Measurements from ENCODE around the gene EIF4E1B.
A peak's percentile ranks its signal among the peaks of the same experiment; 100 is the strongest.
"Not testable (repeated sequence)": the region's sequence is repeated elsewhere in the genome, so short reads cannot be mapped to it uniquely, and the experiment has no call there.

The EIF4E1B gene, protein sequence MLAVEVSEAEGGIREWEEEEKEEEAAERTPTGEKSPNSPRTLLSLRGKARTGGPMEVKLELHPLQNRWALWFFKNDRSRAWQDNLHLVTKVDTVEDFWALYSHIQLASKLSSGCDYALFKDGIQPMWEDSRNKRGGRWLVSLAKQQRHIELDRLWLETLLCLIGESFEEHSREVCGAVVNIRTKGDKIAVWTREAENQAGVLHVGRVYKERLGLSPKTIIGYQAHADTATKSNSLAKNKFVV

DNA sequence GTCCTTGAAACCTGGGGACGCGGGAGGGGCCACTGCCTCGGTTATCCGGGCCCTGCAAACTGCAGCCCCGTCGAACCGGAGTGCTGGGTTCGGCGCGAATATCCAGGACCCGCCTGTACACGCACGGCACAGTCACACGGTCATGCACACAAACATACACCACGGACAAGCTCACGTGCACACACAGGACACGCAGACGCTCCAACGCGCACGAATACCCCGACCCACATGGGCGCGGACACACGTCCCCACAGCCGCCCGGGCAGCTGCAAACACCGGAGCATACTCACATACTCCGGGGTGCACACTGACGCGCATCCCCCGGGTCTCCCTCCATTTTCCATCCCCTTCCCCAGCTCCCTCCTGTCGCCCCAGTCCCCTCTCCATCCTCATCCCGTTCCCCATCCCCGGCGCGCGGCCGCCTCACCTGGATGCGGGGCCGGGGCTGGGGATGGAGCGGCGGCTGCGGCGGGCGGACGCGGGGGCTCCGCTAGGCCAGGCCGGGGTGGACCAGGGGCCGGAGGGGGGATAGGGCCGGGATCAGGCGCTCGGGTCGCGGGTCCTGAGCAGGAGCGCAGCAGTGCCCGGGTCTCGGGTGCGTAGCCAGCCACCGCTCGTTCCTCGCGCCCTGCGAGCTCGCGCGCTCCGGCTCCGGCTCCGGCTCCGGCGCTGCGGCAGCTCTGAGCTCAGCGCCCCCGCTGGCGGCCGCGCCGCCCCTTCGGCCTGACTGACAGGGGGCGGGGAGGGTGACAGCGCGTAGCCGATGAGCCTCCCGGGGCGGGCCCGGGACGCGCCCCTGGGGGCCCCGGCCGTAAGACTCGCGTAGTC lies at the start of gene EIF4E1B, which contains the start of gene SNCB:
Gene EIF4E1B, plus strand, starts transcription at position 823 of the 828 bp plus-strand sequence. CDS start 12,113 bp downstream, outside the sequence.
Gene SNCB, minus strand, starts transcription at position 682 of the 828 bp plus-strand sequence. CDS start 880 bp downstream, outside the sequence.
- DNase-seq, result peak in 1 of 2 donors; percentile 54

- no peak for DNase-seq
Observed at GRCh38 chr5:176581361-176581760, 49.1 kb upstream of the EIF4E1B start.

GRCh38 chr5:176583076-176583475 lies 47.4 kb upstream of the EIF4E1B start:
- DNase-seq, result no peak

GRCh38 chr5:176587398-176587797 lies 43.1 kb upstream of the EIF4E1B start:
- DNase-seq, result no peak

DNA sequence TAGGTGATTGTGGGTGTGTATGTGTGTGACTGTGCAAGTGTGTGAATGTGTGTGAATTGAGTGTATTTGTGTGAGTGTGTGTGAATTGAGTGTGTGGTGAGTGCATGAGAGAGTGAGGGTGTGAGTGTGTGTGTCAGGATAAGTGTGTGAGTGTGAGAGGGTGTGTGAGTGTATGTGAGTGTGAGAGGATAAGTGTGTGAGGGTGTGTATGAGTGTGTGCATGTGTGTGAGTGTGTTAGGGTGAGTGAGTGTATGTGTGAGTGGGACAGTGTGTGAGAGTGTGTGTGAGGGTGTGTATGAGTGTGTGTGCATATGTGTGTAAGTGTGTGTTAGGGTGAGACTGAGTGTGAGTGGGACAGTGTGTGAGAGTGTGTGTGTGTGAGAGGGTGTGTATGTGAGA lies 42.2 kb upstream of the EIF4E1B start:
- no peak for DNase-seq

DNA sequence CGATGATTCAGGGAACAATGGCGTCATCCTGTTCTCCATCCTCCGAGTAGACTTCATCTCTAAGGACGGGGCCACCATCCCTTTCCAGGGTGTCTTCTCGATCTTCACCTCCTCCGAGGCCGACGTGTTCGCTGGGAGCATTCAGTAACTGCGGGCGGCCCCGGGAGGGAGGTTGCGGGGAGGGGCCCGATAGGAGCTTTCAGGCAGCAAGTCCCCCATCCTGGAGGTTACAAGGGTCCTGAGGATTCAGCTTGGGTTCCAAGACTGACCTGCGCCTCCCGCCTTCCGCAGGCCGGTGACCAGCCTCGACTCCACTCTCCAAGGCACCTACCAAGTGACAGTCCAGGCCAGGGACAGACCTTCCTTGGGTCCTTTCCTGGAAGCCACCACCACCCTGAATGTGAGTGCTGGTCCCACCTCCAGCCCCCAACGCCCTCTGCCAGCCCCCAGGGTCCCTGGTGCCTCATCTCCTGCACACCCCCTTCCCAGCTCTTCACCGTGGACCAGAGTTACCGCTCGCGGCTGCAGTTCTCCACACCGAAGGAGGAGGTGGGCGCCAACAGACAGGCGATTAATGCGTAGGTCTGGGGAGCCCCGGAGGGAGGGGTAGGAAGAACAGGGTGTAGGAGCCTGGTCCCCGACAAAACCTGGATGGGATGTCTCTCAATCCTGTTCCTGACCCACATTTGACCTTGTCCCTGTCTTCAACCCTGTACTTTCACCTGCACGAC lies 41.3 kb upstream of the EIF4E1B start:
- no peak for DNase-seq

GRCh38 chr5:176590035-176590717 lies 40.3 kb upstream of the EIF4E1B start:
- DNase-seq, result no peak

DNA sequence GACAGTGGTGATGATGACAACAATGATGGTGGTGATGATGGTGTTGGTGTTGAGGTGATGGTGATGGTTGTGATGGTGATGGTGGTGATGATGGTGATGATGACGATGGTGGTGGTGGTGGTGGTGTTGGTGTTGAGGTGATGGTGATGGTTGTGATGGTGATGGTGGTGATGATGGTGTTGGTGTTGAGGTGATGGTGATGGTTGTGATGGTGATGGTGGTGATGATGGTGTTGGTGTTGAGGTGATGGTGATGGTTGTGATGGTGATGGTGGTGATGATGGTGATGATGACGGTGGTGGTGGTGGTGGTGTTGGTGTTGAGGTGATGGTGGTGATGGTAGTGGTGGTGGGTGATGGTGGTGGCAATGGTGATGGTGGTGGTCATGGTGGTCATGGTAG lies 38.8 kb upstream of the EIF4E1B start:
- DNase-seq, result not testable (repeated sequence)

DNA sequence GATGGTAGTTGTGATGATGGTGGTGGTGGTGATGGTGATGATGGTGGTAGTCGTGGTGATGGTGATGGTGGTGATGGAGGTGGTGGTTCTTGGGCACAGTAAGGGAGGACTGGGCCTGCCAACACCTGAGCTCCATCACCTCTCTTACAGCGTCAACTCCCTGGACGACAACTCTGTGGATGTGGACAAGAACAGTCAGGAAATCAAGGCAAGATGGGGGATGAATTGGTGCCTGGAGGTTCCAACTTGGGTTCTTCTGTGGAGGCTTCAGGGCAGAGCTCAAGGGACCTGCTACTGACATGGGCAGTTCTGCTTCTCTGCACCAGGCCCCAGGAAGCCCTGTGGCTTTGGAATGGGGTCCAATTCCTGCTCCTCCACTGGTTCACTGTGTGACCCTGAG lies 37.9 kb upstream of the EIF4E1B start:
- no peak for DNase-seq

DNA sequence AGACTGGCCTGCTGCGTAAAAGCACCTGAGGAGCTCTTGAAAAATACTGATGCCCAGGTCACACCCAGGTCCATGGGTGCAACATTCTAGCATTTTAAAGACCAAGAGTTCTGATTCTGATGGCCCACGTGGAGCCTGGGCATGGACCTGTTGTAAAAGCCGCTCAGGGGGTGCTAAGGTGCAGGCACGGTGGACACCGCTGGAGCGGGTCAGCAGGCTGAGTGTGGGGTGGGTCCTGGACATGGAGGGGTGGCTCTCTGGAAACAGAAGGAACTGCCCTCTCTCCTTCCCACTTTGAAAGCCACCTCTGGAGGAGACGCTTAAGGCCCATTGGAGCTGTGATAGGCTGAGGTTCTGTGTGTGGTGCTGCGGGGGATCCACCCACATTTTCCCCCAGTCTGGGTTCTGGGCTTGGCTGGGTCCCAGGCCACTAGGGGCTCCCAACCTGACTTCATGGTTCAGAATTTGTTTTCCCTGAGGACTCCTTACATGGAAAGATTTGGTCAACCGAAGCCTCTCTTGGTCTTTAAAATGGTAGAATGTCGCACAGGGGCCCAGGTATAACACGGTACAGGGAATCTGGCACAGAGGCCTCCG lies 37.1 kb upstream of the EIF4E1B start:
- no peak for DNase-seq

DNA sequence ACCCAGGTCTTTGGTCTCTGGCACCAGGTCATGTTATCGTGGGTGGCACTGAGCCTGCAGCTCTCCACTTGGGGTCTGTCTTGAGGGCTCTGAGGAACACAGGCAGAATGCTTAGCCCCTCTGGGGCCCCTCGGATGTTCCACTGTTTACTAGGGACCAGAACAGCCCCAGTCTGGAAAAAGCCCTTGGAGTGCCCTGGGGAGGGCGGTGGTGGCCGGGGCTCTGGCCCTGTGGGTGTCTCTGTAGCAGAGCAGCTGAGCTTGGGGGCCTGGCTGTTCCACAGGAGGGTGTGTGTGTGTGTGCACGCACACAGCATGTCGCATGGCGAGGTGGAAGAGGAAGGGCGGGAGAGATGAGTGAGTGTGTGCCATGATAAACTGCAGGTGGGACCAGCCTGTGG lies 35.9 kb upstream of the EIF4E1B start:
- no peak for DNase-seq

GRCh38 chr5:176595386-176595943 lies 35.0 kb upstream of the EIF4E1B start:
- DNase-seq, result no peak

DNA sequence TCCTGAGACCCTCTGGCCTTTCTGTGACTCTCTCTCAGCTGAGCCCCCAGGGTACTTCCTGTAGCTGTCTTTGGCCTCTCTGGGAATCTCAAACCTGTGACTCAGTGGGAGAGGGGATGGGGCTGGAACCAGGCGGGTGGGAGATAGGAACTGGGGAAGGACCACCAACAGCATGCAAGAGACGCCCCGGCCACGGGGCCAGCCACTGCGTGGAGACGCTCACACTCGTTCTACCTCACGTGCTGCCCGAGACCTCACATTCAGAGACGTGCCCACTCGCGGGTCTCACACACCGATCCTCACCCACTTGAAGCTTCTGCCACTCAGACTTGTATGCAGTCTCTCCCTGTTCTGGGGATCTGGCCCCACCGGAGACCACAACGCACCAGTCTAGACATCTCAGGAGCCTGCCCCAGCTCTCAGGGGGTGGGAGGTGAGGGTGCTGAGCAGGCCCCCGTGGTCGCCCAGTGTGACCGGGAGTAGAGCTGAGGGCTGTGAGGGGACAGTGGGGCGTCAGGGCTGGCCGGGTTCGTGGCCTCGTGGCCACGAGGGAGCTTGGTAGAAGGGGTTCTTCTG lies 34.3 kb upstream of the EIF4E1B start:
- DNase-seq, result no peak

- peak; percentile 38 to 61 for DNase-seq
Observed at GRCh38 chr5:176596689-176597416, 33.6 kb upstream of the EIF4E1B start.

DNA sequence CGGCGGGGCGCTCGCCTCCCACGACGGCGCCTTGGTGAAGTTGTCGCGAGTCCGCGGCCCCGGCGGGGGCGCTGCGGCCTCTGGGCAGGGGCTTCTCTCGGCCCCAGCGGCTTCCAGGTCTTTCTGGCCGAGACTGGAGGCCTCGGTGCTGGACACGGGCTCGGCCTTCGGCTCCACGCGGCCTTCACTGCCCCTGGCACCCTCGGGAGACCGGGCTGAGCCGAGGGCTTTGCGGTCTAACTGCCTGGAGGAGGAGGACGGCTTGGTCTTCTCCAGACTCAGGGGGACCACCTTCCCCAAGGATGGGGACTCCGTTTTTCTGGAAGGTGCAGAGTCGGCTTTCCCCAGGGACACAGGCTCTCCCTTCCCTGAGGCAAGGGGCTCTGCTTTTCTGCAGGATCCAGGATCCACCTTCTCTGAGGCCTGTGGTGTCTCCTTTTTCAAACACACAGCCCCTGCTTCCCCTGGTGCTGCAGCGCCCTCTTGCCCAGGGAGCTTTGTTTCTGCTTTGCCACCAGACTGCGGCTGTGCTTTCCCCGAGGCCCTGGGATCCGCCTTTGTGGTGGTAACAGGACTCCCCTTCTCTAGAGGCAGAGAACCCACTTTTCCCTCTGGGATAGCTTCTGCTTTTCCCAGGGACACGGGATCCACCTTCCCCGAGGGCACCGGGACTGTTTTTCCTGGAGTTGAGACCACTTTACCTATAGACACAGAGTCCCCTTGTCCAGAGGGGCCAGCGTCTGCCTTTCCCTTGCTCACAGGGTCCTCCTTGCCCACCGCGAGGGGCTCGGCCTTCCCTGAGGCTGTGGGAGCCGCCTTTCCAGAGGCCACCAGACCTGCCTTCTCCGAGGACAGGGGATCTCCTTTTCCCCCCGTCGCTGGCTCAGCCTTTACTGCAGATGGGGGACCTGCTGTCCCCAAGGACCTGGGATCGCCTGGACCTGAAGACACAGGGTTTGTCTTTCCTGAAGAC lies 32.8 kb upstream of the EIF4E1B start:
- DNase-seq, result no peak

DNA sequence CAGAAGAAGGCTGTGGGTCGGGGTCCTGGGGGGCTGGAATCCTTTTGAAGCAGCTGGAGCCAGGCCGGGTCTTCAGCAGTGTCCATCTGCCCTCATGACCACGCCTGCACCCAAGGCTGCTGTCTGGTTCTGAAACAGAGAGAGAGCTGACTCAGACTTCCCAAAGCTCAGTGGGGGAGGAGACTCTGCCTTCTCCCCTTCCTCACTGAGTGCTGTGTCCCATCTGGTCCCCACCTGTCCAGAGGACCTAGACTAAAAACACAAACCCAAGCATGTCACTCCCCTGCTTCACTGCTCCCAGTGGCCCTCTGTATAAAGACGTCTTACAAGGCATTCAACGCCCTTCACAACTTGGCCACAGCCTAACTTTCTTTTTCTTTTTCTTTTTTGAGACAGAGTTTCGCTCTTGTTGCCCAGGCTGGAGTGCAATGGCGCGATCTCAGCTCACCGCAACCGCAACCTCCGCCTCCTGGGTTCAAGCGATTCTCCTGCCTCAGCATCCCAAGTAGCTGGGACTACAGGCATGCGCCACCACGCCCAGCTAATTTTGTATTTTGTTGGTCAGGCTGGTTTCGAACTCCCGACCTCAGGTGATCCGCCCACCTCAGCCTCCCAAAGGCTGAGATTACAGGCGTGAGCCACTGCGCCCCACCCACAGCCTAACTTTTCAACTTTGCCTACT lies 30.6 kb upstream of the EIF4E1B start:
- not testable (repeated sequence) for DNase-seq

- DNase-seq, result no peak
Observed at GRCh38 chr5:176601901-176602482, 28.5 kb upstream of the EIF4E1B start.

DNA sequence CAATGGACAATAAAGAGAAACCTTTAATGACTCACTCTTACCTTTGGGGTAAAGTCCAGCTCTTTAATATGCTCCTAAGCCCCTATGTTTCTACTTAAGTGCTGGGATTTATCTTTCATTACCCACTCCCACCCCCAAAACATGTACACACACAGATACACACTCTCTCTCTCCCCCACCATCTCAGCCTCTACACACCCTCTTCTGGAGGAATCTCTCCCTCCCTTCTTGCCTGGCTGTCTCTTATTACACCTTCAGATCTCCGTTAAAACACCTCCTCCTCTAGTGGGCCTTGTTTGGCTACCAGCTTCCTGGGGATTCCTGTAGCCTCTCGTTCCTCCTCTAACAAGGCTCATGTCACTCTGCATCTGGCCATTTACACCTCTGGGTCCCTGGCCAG lies 27.4 kb upstream of the EIF4E1B start:
- DNase-seq, result no peak

DNA sequence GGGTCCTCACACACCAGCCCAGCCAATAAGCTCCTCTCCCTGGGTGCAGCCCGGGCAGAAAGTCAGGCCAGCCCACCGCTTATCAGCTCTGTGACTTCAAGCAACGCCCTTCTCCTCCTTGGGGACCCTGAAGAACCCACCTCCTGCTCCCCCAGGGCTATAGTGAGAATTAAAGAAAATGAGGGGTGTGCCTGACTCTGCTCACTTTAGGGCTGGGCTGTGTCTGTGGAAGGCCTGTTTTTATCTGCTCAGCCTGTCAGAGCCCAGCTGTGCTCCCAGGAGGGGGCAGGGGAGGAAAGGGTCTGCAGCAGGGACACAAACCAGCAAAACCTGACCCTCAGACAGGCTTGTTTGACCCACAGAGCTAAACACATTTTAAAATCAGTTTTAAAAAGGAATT lies 24.4 kb upstream of the EIF4E1B start:
- DNase-seq, result no peak

Data from stimulated activated CD4-positive, alpha-beta T cell treated with anti-CD3 and anti-CD28 coated beads, Interleukin-2, amount 100 ng/mL, for 48 hours (primary cell).